ENCODE data around the gene OR5AC2. TPM values are rescaled to one million over a fixed set of nuclear protein-coding genes. Genes with fewer than 3 reads are reported as not detected.

OR5AC2 gene
- total RNA-seq, 1 experiment from 2014 or later: not detected

GRCh38 chr3:98049271-98049670 is 37.7 kb upstream of the OR5AC2 start:
- no peaks in the 10 kb centered on the region for H3F3A ChIP-seq (ENCODE audit: insufficient read depth, low read depth)
- ChIA-PET POLR2A (ENCODE audit: unreplicated experiment) (no interaction called here), CTCF (no interaction called here)
- no peaks in the 10 kb centered on the region for H3K9me2 ChIP-seq (ENCODE audit: insufficient read depth)
- no peaks in the 10 kb centered on the region for H4K20me1 ChIP-seq (ENCODE audit: insufficient read depth)
- no peaks in the 10 kb centered on the region for H3K4me1 ChIP-seq (replicated peaks; ENCODE audit: insufficient read depth)
- no peak overlapping the region for H3K4me3 ChIP-seq
- TF ChIP-seq CTCF (conservative IDR thresholded peaks at IDR 0.05) (no peak), EZH2 (IDR thresholded peaks at IDR 0.05; ENCODE audit: low read depth) (no peak)
- H2AFZ ChIP-seq: peak overlapping the region; percentile 11; the same call in 1 of the 2 replicates
- intact Hi-C loops (cut with micrococcal nuclease; ENCODE audit: unreplicated experiment): loop anchor here (10.0 kb wide), 1 partner anchor 1706 kb away; no protein-coding TSS in a partner anchor
- H3K4me2 ChIP-seq: no peak overlapping the region
- H3K36me3 ChIP-seq (ENCODE audit: low read depth): no peaks in the 10 kb centered on the region
- H3K79me2 ChIP-seq (ENCODE audit: low read depth): no peaks in the 10 kb centered on the region
- no TSS peak for BruUV-seq (replicated peaks)
- DNase-seq: no peak
- no peaks in the 10 kb centered on the region for H3K27me3 ChIP-seq (ENCODE audit: insufficient read depth, low read depth)
- no peak overlapping the region for H3K27ac ChIP-seq
- no peaks in the 10 kb centered on the region for H3K9me3 ChIP-seq (ENCODE audit: insufficient read depth, low read depth)

- no peak for DNase-seq
- no peaks in the 10 kb centered on the region for H3K36me3 ChIP-seq (ENCODE audit: low read depth)
- H3K79me2 ChIP-seq (ENCODE audit: low read depth): no peaks in the 10 kb centered on the region
- no peaks in the 10 kb centered on the region for H4K20me1 ChIP-seq (ENCODE audit: insufficient read depth)
- intact Hi-C loops (cut with micrococcal nuclease; ENCODE audit: unreplicated experiment): no loop called here
- POLR2A ChIA-PET (ENCODE audit: unreplicated experiment): no interaction called here
- CTCF ChIA-PET: no interaction called here
- no peaks in the 10 kb centered on the region for H3K27me3 ChIP-seq (ENCODE audit: insufficient read depth, low read depth)
- H2AFZ ChIP-seq: no peak overlapping the region
- no peaks in the 10 kb centered on the region for H3K9me3 ChIP-seq (ENCODE audit: insufficient read depth, low read depth)
- H3K9me2 ChIP-seq (ENCODE audit: insufficient read depth): 0 out of 2 replicates have a peak, but pooled peaks cover 6% of the 10 kb centered on the region
- peaks cover 28% of the 10 kb centered on the region for H3K4me1 ChIP-seq (replicated peaks; ENCODE audit: insufficient read depth)
- peaks cover 14% of the 10 kb centered on the region; the same call in 1 of the 2 replicates for H3F3A ChIP-seq (ENCODE audit: insufficient read depth, low read depth)
- H3K4me2 ChIP-seq: no peak overlapping the region
- H3K27ac ChIP-seq: no peak overlapping the region
- no peak for TF ChIP-seq EZH2 (IDR thresholded peaks at IDR 0.05; ENCODE audit: low read depth)
- no peak for TF ChIP-seq CTCF (conservative IDR thresholded peaks at IDR 0.05)
- BruUV-seq (replicated peaks): no TSS peak
- H3K4me3 ChIP-seq: no peak overlapping the region
Measured at GRCh38 chr3:98056035-98056434, 30.9 kb upstream of the OR5AC2 start.

- Histone ChIP-seq H3K9me2 (ENCODE audit: insufficient read depth) (0 out of 2 replicates have a peak, but pooled peaks cover 6% of the 10 kb centered on the region), H4K20me1 (ENCODE audit: insufficient read depth) (no peaks in the 10 kb centered on the region), H3K9me3 (ENCODE audit: insufficient read depth, low read depth) (no peaks in the 10 kb centered on the region), H3F3A (ENCODE audit: insufficient read depth, low read depth) (peaks cover 14% of the 10 kb centered on the region; the same call in 1 of the 2 replicates), H3K4me3 (no peak overlapping the region), H3K4me1 (replicated peaks; ENCODE audit: insufficient read depth) (peaks cover 28% of the 10 kb centered on the region), H3K36me3 (ENCODE audit: low read depth) (no peaks in the 10 kb centered on the region), H3K79me2 (ENCODE audit: low read depth) (no peaks in the 10 kb centered on the region), H3K27me3 (ENCODE audit: insufficient read depth, low read depth) (no peaks in the 10 kb centered on the region), H2AFZ (no peak overlapping the region), H3K27ac (peak overlapping the region; percentile 69), H3K4me2 (peak overlapping the region; percentile 26)
- no peak for DNase-seq
- POLR2A ChIA-PET (ENCODE audit: unreplicated experiment): interaction anchor here (0.7 kb wide), 1 partner anchor 94 kb away, joined by 3 read pairs; no protein-coding TSS in a partner anchor
- CTCF ChIA-PET: no interaction called here
- intact Hi-C loops (cut with micrococcal nuclease; ENCODE audit: unreplicated experiment): no loop called here
- BruUV-seq (replicated peaks): no TSS peak
- TF ChIP-seq CTCF (conservative IDR thresholded peaks at IDR 0.05): no peak
- TF ChIP-seq EZH2 (IDR thresholded peaks at IDR 0.05; ENCODE audit: low read depth): no peak
Measured at GRCh38 chr3:98057631-98058030, 29.3 kb upstream of the OR5AC2 start.

All from PC-9 (cell line).